PC-3 (cell line): Measurements from ENCODE around the gene RABGAP1L. TPM values are rescaled to one million over a fixed set of nuclear protein-coding genes. Genes with fewer than 3 reads are reported as not detected.

ENCODE experiments used
- ATAC-seq: fragments of 200-7000 bp; cut with Tn5 transposase; 2 replicates; pipeline ENCODE4 v1.9.1; 2020; ENCODE audit warnings: mild to moderate bottlenecking, moderate library complexity
- BruUV-seq: library from RNA; stranded (reverse); fragments of 400-500 nt; replicated peaks from 2 replicates; lab custom pipeline; 2021; lab: Mats Ljungman, UMichigan
- CTCF ChIA-PET: fragments of 300-600 bp; sonication (Branson Sonifier 250); formaldehyde crosslinking; loops from one replicate; lab custom pipeline; 2022; ENCODE audit warnings: antibody characterized with exemption; lab: Charles Lee
- POLR2A ChIA-PET: fragments of 300-600 bp; sonication (Branson Sonifier 250); formaldehyde crosslinking; loops from one replicate; lab custom pipeline; 2022; ENCODE audit warnings: antibody characterized with exemption; ENCODE audit not compliant: unreplicated experiment; lab: Charles Lee
- DNase-seq: peaks from one replicate; pipeline ENCODE4 v3.0.0-alpha.2; 2015
- H2AFZ ChIP-seq: fragments of 300-600 bp; sonication (generic); 2 replicates; pipeline ENCODE4 v1.6.0; 2016; ENCODE audit warnings: antibody characterized with exemption, low read length
- H3F3A ChIP-seq: fragments of 300-600 bp; sonication (generic); one replicate; pipeline ENCODE4 v1.6.0; 2017; ENCODE audit warnings: antibody characterized with exemption, low read length, control low read depth, mild to moderate bottlenecking; ENCODE audit not compliant: unreplicated experiment
- H3K27ac ChIP-seq: fragments of 300-600 bp; sonication (generic); 2 replicates; pipeline ENCODE4 v1.5.1; 2016; ENCODE audit warnings: mild to moderate bottlenecking, low read length
- H3K27me3 ChIP-seq: fragments of 300-600 bp; sonication (generic); 2 replicates; pipeline ENCODE4 v1.6.1; 2016; ENCODE audit warnings: low read length, mixed read lengths
- H3K36me3 ChIP-seq: fragments of 300-600 bp; sonication (generic); 2 replicates; pipeline ENCODE4 v1.6.1; 2016; ENCODE audit warnings: low read depth, mixed run types, low read length, mixed read lengths
- H3K4me1 ChIP-seq: fragments of 300-600 bp; sonication (generic); 2 replicates; pipeline ENCODE4 v1.5.1; 2016; ENCODE audit warnings: low read length; ENCODE audit not compliant: insufficient read depth
- H3K4me2 ChIP-seq: fragments of 300-600 bp; sonication (generic); 2 replicates; pipeline ENCODE4 v1.6.0; 2016; ENCODE audit warnings: low read length
- H3K4me3 ChIP-seq: fragments of 300-600 bp; sonication (generic); 2 replicates; pipeline ENCODE4 v1.5.1; 2016; ENCODE audit warnings: mild to moderate bottlenecking, low read length, mixed read lengths
- H3K79me2 ChIP-seq: fragments of 300-600 bp; sonication (generic); 2 replicates; pipeline ENCODE4 v1.6.1; 2017; ENCODE audit warnings: low read length, mixed read lengths
- H3K9ac ChIP-seq: fragments of 300-600 bp; sonication (generic); 2 replicates; pipeline ENCODE4 v1.6.0; 2016; ENCODE audit warnings: mild to moderate bottlenecking, low read length
- H3K9me2 ChIP-seq: fragments of 300-600 bp; sonication (generic); replicated peaks from 2 replicates; pipeline ENCODE4 v1.6.1; 2016; ENCODE audit warnings: mixed run types, low read length, mixed read lengths
- H3K9me3 ChIP-seq: fragments of 300-600 bp; sonication (generic); 2 replicates; pipeline ENCODE4 v1.6.1; 2016; ENCODE audit warnings: low read length, mixed read lengths
- H4K20me1 ChIP-seq: fragments of 300-600 bp; sonication (generic); 2 replicates; pipeline ENCODE4 v1.6.1; 2016; ENCODE audit warnings: low read length, mixed read lengths
- CTCF ChIP-seq: fragments of 300-600 bp; sonication (generic); conservative IDR thresholded peaks from 2 replicates; pipeline ENCODE4 v1.5.1; 2017; ENCODE audit warnings: antibody characterized with exemption, low read depth, mild to moderate bottlenecking, low read length
- EZH2 ChIP-seq: fragments of 300-600 bp; sonication (generic); IDR thresholded peaks from one replicate; pipeline ENCODE4 v1.6.1; 2017; ENCODE audit warnings: antibody characterized with exemption, mild to moderate bottlenecking, low read length; ENCODE audit not compliant: unreplicated experiment
- EZH2phosphoT487 ChIP-seq: fragments of 300-600 bp; sonication (generic); IDR thresholded peaks from 2 replicates; pipeline ENCODE4 v1.6.1; 2018; ENCODE audit warnings: mild to moderate bottlenecking, antibody characterized with exemption, low read length, borderline replicate concordance
- intact Hi-C: fragments of 100-400 bp; cut with micrococcal nuclease; formaldehyde crosslinking; loops from 2 replicates; pipeline ENCODE4 v1.9.0; 2023
- total RNA-seq: library from RNA; depleted of rRNA; stranded (reverse); fragments of >200 nt; gene quantifications from 2 replicates; pipeline ENCODE4 v1.2.3, GENCODE V29; 2014

The RABGAP1L gene
- total RNA-seq, 1 experiment from 2014 or later: 24.4 TPM

GRCh38 chr1:174448974-174449373 is 289.7 kb downstream of the RABGAP1L start:
- BruUV-seq: no TSS peak
- Histone ChIP-seq H3K9ac (no peak overlapping the region), H3K27ac (no peak overlapping the region), H4K20me1 (no peaks in the 10 kb centered on the region), H2AFZ (no peak overlapping the region), H3K9me3 (no peaks in the 10 kb centered on the region), H3K4me3 (no peak overlapping the region), H3F3A (no peaks in the 10 kb centered on the region), H3K4me2 (no peak overlapping the region), H3K36me3 (no peaks in the 10 kb centered on the region), H3K9me2 (no peaks in the 10 kb centered on the region), H3K27me3 (no peaks in the 10 kb centered on the region), H3K79me2 (no peaks in the 10 kb centered on the region), H3K4me1 (no peaks in the 10 kb centered on the region)
- DNase-seq: no peak
- ATAC-seq: no peak
- CTCF ChIA-PET: no interaction called here
- intact Hi-C loops: no loop called here
- TF ChIP-seq EZH2: no peak
- TF ChIP-seq CTCF: no peak
- no peak for TF ChIP-seq EZH2phosphoT487
- POLR2A ChIA-PET: no interaction called here

- CTCF ChIA-PET: no interaction called here
- Histone ChIP-seq H3K27me3 (no peaks in the 10 kb centered on the region), H4K20me1 (no peaks in the 10 kb centered on the region), H3K9me3 (no peaks in the 10 kb centered on the region), H3K27ac (no peak overlapping the region), H3K9ac (no peak overlapping the region), H3K4me1 (no peaks in the 10 kb centered on the region), H3K4me2 (no peak overlapping the region), H3K36me3 (no peaks in the 10 kb centered on the region), H3K4me3 (no peak overlapping the region), H3K79me2 (no peaks in the 10 kb centered on the region), H3F3A (no peaks in the 10 kb centered on the region), H2AFZ (no peak overlapping the region), H3K9me2 (no peaks in the 10 kb centered on the region)
- POLR2A ChIA-PET: no interaction called here
- ATAC-seq: no peak
- intact Hi-C loops: no loop called here
- no peak for DNase-seq
- BruUV-seq: no TSS peak
- TF ChIP-seq EZH2 (no peak), CTCF (no peak), EZH2phosphoT487 (no peak)
Observed at GRCh38 chr1:174451408-174451807, 292.1 kb downstream of the RABGAP1L start.

- CTCF ChIA-PET: interaction anchor here (1.0 kb wide), 1 partner anchor 204 kb away, joined by 3 read pairs; no protein-coding TSS in a partner anchor
- intact Hi-C loops: no loop called here
Observed at GRCh38 chr1:174465855-174466254, 306.5 kb downstream of the RABGAP1L start.

More at GRCh38 chr1:174465855-174466254, 306.5 kb downstream of the RABGAP1L start:
- H3K4me1 ChIP-seq: no peaks in the 10 kb centered on the region
- H3K4me2 ChIP-seq: no peak overlapping the region
- no peak overlapping the region for H3K4me3 ChIP-seq
- H4K20me1 ChIP-seq: no peaks in the 10 kb centered on the region
- H2AFZ ChIP-seq: no peak overlapping the region
- H3K9me2 ChIP-seq: no peaks in the 10 kb centered on the region
- ATAC-seq (no peak), DNase-seq (no peak)
- H3K27me3 ChIP-seq: no peaks in the 10 kb centered on the region
- no peak overlapping the region for H3K9ac ChIP-seq
- no peak overlapping the region for H3K27ac ChIP-seq
- H3K9me3 ChIP-seq: no peaks in the 10 kb centered on the region
- no peaks in the 10 kb centered on the region for H3K79me2 ChIP-seq
- BruUV-seq: no TSS peak
- H3F3A ChIP-seq: no peaks in the 10 kb centered on the region
- POLR2A ChIA-PET: no interaction called here
- H3K36me3 ChIP-seq: no peaks in the 10 kb centered on the region
- TF ChIP-seq CTCF (no peak), EZH2phosphoT487 (no peak), EZH2 (no peak)
